ENCODE measurements around the gene IFNL1. TPM values are rescaled to one million over a fixed set of nuclear protein-coding genes. Genes with fewer than 3 reads are reported as not detected.

The IFNL1 gene
- total RNA-seq, 1 donor from 2014 or later, result not detected

DNA sequence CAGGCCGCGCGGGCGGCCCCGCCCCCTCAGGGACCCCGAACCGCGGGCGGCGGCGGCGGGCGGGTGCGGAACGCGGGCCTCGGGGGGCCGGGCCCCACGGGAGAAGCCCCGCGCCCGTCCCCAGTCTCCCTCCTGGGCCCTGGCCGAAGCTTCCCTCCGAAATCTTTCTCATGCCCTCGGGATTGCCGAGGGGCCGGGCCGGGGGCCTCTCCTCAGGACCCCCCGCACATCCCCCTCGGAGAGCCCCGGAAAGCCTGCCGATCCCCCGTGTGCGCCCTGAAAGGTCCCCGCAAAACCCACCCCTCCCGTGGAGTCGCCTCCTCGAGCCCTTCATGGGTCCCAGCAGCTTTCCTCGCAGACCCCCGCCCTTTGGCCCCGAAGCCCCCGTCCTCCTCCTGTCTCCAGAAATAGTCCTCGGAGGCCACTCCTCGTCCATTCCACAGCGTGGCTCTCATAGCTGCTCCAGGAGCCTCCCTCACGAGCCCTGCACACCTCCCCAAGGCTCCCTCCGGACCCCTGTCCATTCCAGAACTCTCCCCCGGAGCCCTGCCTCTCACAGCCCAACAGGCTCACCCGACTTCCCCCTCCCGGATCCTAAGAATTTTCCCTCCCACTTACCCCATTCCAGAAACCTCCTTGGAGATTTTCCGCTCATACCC is 46.6 kb downstream of the IFNL1 start:
- intact Hi-C loops (cut with DNase I), result loop anchor here (1.0 to 5.0 kb wide), 4 partner anchors 30 to 190 kb away; partner anchors contain the start of genes EID2B, MED29, PAF1 and PLEKHG2
- no peak for ATAC-seq
- DNase-seq (ENCODE audit: missing footprints), result no peak

DNA sequence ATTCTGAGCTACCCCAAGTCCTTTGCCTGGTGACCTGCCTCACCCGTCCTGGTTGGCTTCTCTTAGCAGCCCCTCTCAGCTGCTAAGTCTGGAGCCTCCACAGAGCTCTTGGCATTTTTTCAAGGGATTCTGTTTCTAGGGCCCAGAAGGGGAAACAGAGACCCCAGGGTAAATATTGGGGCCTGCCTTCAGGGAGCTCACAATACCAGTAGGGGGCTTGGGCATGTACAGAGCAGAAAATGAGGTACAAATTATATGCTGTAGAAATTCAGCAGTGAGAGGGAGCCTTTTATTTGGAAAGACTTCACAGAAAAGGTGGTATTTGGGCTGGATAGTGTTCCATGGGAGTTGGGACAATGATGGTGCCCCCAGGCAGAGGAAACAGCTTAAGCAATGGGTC is 49.7 kb downstream of the IFNL1 start:
- intact Hi-C loops (cut with DNase I), result no loop called here
- DNase-seq (ENCODE audit: missing footprints) (no peak), ATAC-seq (no peak)

DNA sequence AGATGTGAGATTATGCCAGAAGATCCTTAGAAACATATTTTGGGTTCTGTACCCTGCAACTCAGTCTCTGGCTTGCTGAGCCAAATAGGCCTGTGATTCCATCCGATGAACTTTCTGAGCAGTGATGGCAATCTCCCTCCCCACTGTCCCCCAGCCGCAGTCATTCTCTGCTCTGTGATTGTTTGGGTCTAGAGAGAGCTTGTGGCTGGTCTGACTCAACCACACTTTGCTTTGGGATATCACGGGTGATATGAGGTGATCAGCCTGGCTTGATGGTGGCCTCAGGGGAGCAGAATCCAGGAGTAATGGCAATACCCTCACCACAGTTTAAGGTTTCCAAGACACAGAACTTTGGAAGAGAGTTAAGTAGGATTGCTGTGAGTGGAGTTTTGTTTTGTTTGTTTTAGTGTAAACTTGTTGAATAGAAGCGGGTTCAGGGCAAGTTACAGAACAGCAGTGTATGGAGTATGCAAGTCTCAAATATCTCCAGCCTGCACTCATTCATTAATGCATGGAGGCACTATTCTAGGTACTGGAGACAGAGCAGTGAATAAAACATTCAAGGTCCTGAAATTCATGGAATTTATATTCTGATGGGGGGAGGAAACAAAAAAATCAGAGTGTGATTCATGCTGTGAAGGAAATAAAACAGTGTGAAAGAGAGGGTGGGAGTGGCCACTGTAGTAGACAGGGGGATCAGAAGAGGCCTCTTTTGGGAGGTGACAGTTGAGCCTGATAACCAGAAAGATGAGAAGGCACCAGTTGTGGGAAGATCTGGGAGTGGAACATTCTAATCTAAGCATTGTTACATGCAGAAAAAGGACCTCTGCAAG is 51.3 kb downstream of the IFNL1 start:
- no peak for ATAC-seq
- DNase-seq (ENCODE audit: missing footprints), result no peak
- intact Hi-C loops (cut with DNase I), result no loop called here

Other genes starting within 250 kb of the IFNL1 start
- not detected for gene ACP7, start 212.0 kb upstream of the IFNL1 start, total RNA-seq
- gene PAK4, start 170.6 kb upstream of the IFNL1 start, total RNA-seq, result 16.2 TPM
- gene NCCRP1, start 99.4 kb upstream of the IFNL1 start, total RNA-seq, result not detected
- gene SYCN, start 92.1 kb upstream of the IFNL1 start, total RNA-seq, result not detected
- not detected for gene IFNL3, start 51.4 kb upstream of the IFNL1 start, total RNA-seq
- not detected for gene IFNL4, start 47.6 kb upstream of the IFNL1 start, total RNA-seq
- not detected for gene IFNL2, start 28.0 kb upstream of the IFNL1 start, total RNA-seq
- gene LRFN1, start 24.5 kb downstream of the IFNL1 start, total RNA-seq, result 0.41 TPM
- gene GMFG, start 39.6 kb downstream of the IFNL1 start, total RNA-seq, result 20.2 TPM
- gene SAMD4B, start 46.0 kb downstream of the IFNL1 start, total RNA-seq, result 40.6 TPM
- 34.5 TPM for gene PAF1, start 94.7 kb downstream of the IFNL1 start, total RNA-seq
- gene MED29, start 95.0 kb downstream of the IFNL1 start, total RNA-seq, result 21.8 TPM
- 48.7 TPM for gene ZFP36, start 110.4 kb downstream of the IFNL1 start, total RNA-seq
- 10.4 TPM for gene PLEKHG2, start 116.3 kb downstream of the IFNL1 start, total RNA-seq
- gene RPS16, start 139.5 kb downstream of the IFNL1 start, total RNA-seq, result 1,258 TPM
- gene SUPT5H, start 149.2 kb downstream of the IFNL1 start, total RNA-seq, result 80.6 TPM
- 75.9 TPM for gene TIMM50, start 184.4 kb downstream of the IFNL1 start, total RNA-seq
- not detected for gene DLL3, start 202.5 kb downstream of the IFNL1 start, total RNA-seq
- gene SELENOV, start 218.7 kb downstream of the IFNL1 start, total RNA-seq, result not detected
- gene EID2B, start 236.4 kb downstream of the IFNL1 start, total RNA-seq, result 1.7 TPM
- 10.7 TPM for gene EID2, start 243.8 kb downstream of the IFNL1 start, total RNA-seq

Data from Right ventricle myocardium inferior (tissue), 1 donor.